Mesodermal cell (in vitro differentiated cells): ENCODE results near the gene CHIT1.

Experiments used
- H3K27ac ChIP-seq: 2 replicates; pipeline ENCODE4 v1.7.0; 2013; ENCODE audit warnings: mild to moderate bottlenecking, low read depth, low read length, moderate library complexity; ENCODE audit not compliant: severe bottlenecking
- H3K36me3 ChIP-seq: 2 replicates; pipeline ENCODE4 v1.7.1; 2013; ENCODE audit warnings: mild to moderate bottlenecking, low read length, moderate library complexity; ENCODE audit not compliant: control insufficient read depth, insufficient read depth
- H3K4me1 ChIP-seq: one replicate; pipeline ENCODE4 v1.7.1; 2013; ENCODE audit warnings: mild to moderate bottlenecking, low read length; ENCODE audit not compliant: insufficient read depth, control insufficient read depth, poor library complexity, severe bottlenecking
- H3K4me3 ChIP-seq: 2 replicates; pipeline ENCODE4 v1.7.0; 2013; ENCODE audit warnings: low read length, control low read depth, mild to moderate bottlenecking; ENCODE audit not compliant: insufficient read depth, poor library complexity, severe bottlenecking; ENCODE audit errors: extremely low read depth
- H3K9me3 ChIP-seq: 2 replicates; pipeline ENCODE4 v1.7.1; 2013; ENCODE audit warnings: mild to moderate bottlenecking, low read length, moderate library complexity; ENCODE audit not compliant: control insufficient read depth
- WGBS, 2 experiments: methylation state at CpG; one replicate each; pipeline ENCODE4 v1.1.5; 2013; ENCODE audit warnings: missing lambda C conversion rate in 2 of 2; ENCODE audit not compliant: insufficient coverage in 2 of 2; 5-methylcytosine and 5-hydroxymethylcytosine counted together

Gene CHIT1

GRCh38 chr1:203202431-203203245 is 26.8 kb downstream of the CHIT1 start:
- Histone ChIP-seq H3K27ac (peak overlapping the region; percentile 67), H3K4me3 (no peak overlapping the region), H3K36me3 (no peaks in the 10 kb centered on the region), H3K9me3 (no peaks in the 10 kb centered on the region), H3K4me1 (peaks cover 35% of the 10 kb centered on the region)
- 97% methylated on average over 10 to 13 of the region's 15 CpGs for WGBS, 2 experiments

GRCh38 chr1:203201516-203202205 is 27.8 kb downstream of the CHIT1 start:
- Histone ChIP-seq H3K36me3 (no peaks in the 10 kb centered on the region), H3K4me3 (no peak overlapping the region), H3K27ac (no peak overlapping the region), H3K9me3 (no peaks in the 10 kb centered on the region), H3K4me1 (peaks cover 39% of the 10 kb centered on the region)
- WGBS, 2 experiments: 84 to 85% methylated on average over 9 of the region's 10 CpGs

- Histone ChIP-seq H3K36me3 (no peaks in the 10 kb centered on the region), H3K4me3 (no peak overlapping the region), H3K27ac (no peak overlapping the region), H3K9me3 (no peaks in the 10 kb centered on the region), H3K4me1 (peaks cover 38% of the 10 kb centered on the region)
- 80 to 100% methylated on average over 1 of the region's 1 CpG for WGBS, 2 experiments
These were observed 28.6 kb downstream of the CHIT1 start for GRCh38 chr1:203200916-203201315.

GRCh38 chr1:203199816-203200571 is 29.5 kb downstream of the CHIT1 start:
- Histone ChIP-seq H3K9me3 (no peaks in the 10 kb centered on the region), H3K4me3 (no peak overlapping the region), H3K27ac (no peak overlapping the region), H3K36me3 (no peaks in the 10 kb centered on the region), H3K4me1 (peaks cover 29% of the 10 kb centered on the region)
- 88 to 97% methylated on average over 6 to 8 of the region's 8 CpGs for WGBS, 2 experiments

- Histone ChIP-seq H3K36me3 (no peaks in the 10 kb centered on the region), H3K27ac (no peak overlapping the region)
These were observed 30.0 kb downstream of the CHIT1 start for GRCh38 chr1:203199481-203199815.

GRCh38 chr1:203199002-203199401 is 30.5 kb downstream of the CHIT1 start:
- Histone ChIP-seq H3K4me1 (peaks cover 30% of the 10 kb centered on the region), H3K4me3 (no peak overlapping the region), H3K27ac (no peak overlapping the region), H3K9me3 (no peaks in the 10 kb centered on the region), H3K36me3 (no peaks in the 10 kb centered on the region)
- WGBS, 2 experiments: 93 to 96% methylated on average over 2 to 3 of the region's 3 CpGs

More at GRCh38 chr1:203199481-203199815, 30.0 kb downstream of the CHIT1 start:
- 97 to 100% methylated on average over 6 of the region's 6 CpGs for WGBS, 2 experiments
- H3K4me3 ChIP-seq: no peak overlapping the region
- H3K4me1 ChIP-seq: peaks cover 30% of the 10 kb centered on the region
- no peaks in the 10 kb centered on the region for H3K9me3 ChIP-seq

- Histone ChIP-seq H3K36me3 (no peaks in the 10 kb centered on the region), H3K4me3 (no peak overlapping the region), H3K4me1 (peaks cover 26% of the 10 kb centered on the region), H3K27ac (peak overlapping the region; percentile 66), H3K9me3 (no peaks in the 10 kb centered on the region)
- 0 to 20% methylated on average over 1 of the region's 3 CpGs for WGBS, 2 experiments
These were observed 31.8 kb downstream of the CHIT1 start for GRCh38 chr1:203197625-203198024.

GRCh38 chr1:203196371-203196770 is 33.1 kb downstream of the CHIT1 start:
- Histone ChIP-seq H3K36me3 (no peaks in the 10 kb centered on the region), H3K4me3 (no peak overlapping the region), H3K27ac (no peak overlapping the region), H3K9me3 (no peaks in the 10 kb centered on the region), H3K4me1 (peaks cover 22% of the 10 kb centered on the region)
- WGBS, 2 experiments: 98% methylated on average over 3 of the region's 3 CpGs; no CpG with 5 or more reads in 1 of the 2 experiments

- H3K36me3 ChIP-seq: no peaks in the 10 kb centered on the region
- H3K4me3 ChIP-seq: no peak overlapping the region
- 89 to 100% methylated on average over 1 of the region's 2 CpGs for WGBS, 2 experiments
- no peak overlapping the region for H3K27ac ChIP-seq
- H3K4me1 ChIP-seq: peaks cover 17% of the 10 kb centered on the region
- H3K9me3 ChIP-seq: no peaks in the 10 kb centered on the region
These were observed 38.5 kb downstream of the CHIT1 start for GRCh38 chr1:203190949-203191348.

- H3K4me1 ChIP-seq: peaks cover 20% of the 10 kb centered on the region
- no peaks in the 10 kb centered on the region for H3K9me3 ChIP-seq
- WGBS, 2 experiments: 74 to 86% methylated on average over 5 to 7 of the region's 7 CpGs
- H3K27ac ChIP-seq: no peak overlapping the region
- no peak overlapping the region for H3K4me3 ChIP-seq
- H3K36me3 ChIP-seq: no peaks in the 10 kb centered on the region
These were observed 39.5 kb downstream of the CHIT1 start for GRCh38 chr1:203189951-203190352.
